ENCODE results near the gene TSHZ1.

The TSHZ1 gene

DNA sequence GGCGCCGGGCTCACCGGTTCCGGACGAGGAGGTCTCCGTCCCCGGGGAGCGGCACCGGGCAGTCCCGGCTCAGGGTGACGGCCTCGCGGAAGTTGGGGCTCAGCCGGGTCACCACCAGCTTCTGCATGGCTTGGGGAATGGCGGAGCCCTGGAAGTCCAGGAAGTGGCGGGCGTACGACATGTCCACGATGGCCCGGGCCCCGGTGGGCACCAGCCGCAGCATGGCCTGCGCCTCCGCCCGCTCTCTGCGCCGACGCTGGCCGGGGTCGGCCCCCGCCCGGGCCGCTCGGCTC is 1.8 kb upstream of the TSHZ1 start:
- DNase-seq (ENCODE audit: low spot score), result no peak

DNA sequence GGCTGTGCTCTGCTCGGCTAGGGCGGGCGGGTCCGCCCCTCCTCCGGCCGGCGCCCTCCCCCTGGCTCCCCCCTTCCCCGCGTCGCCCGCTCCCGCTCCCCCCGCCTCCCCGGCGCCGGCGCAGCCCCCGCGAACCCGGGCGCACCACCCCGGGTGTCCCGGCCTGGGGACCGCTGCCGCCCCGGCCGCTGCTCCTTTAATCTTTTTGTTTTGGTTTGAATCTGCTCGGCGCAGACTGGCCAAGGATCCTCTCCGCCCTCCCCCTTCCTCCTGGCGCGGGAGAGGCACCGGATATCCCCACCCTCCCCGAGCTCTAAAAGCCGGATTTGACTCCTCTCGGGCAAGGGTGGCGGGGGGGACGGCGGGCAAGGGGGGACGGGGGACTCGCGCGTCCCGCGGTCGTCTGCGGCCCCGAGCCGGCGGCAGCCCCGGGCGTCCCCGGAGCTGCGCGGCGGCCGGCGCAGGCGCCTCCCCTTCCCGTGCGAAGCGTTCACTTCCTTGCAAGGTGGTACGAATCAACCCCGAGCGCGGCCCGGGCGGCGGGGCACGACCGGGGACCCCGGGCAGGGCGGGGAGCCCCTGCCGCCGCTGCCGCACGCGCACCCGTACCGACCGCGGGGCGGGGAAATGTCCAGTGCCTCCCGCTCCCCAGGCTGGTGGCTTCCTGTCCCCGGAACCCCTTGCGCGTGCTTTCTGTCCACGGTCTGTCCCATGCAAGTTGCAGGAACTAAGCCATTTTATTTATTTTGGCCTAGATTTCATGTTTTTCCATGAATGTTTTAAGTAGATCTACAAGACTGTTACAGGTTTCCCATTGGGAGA is 1.3 kb upstream of the TSHZ1 start, which contains the start of gene PTGR3:
Gene PTGR3 (minus strand): TSS at position 11 of the 822 bp plus-strand sequence. CDS start 81 bp downstream, outside the sequence.
- peak; percentile 92 for DNase-seq (ENCODE audit: low spot score)

DNA sequence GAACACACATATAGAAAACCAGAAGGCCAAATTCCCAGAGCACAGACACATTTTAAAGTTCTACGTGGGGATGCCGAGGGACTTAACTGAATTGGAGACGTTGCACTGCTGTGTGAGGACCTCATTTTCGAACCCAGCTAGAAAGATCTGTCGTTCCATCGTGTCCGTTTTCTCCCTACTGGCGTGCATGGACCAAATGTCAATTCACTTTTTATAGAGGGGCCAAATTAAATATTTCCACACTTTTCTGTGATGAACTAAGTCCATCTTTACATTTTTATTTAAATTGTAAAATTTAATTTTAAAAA is 692 bp upstream of the TSHZ1 start:
- no peak for DNase-seq (ENCODE audit: low spot score)

DNA sequence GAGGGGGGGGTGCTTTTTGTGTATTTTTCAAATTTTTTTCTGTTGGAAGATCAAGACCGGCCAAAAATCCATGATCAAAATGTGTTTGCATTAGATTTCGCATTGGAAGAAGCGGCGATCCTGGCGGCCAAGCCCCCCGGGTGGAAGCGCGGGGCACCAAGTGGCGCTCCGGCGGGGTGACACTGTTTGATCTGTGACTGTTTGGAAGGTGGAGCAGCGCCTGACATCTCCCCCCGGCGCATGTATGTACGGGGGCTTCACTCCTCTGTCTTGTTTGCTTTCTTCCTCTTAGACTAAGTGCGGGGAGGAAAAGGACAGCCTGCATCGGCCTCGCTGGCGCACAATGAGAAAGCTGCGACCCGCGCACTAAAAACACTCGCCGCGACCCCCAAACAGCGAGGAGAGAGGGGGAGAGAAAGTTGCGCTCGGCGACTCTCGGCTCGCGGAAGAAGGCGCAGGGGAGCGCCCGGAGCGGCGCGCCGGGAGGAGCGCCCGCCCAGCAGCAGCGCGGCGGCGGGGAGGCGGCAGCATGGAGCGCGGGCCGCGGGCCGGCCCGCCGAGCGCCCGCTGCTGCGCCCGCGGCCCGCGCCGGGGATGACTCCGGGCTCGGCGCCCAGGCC is 515 bp downstream of the TSHZ1 start:
- DNase-seq (ENCODE audit: low spot score), result no peak

DNA sequence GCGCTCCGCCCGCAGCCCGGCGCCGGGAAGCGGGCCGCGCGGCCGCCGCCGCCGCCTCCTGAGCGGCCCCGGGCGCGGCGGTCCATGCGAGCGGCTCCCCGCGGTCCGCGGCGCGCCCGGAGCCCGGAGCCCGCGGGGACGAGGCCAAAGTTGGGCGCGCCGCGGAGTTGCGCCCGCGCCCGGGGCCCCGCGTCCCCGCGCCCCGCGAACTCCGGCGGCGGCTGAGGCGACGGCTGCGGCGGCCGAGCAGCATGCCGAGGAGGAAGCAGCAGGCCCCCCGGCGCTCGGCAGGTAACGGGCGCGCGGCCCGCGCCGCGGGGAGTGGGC is 992 bp downstream of the TSHZ1 start:
- DNase-seq (ENCODE audit: low spot score), result no peak

DNA sequence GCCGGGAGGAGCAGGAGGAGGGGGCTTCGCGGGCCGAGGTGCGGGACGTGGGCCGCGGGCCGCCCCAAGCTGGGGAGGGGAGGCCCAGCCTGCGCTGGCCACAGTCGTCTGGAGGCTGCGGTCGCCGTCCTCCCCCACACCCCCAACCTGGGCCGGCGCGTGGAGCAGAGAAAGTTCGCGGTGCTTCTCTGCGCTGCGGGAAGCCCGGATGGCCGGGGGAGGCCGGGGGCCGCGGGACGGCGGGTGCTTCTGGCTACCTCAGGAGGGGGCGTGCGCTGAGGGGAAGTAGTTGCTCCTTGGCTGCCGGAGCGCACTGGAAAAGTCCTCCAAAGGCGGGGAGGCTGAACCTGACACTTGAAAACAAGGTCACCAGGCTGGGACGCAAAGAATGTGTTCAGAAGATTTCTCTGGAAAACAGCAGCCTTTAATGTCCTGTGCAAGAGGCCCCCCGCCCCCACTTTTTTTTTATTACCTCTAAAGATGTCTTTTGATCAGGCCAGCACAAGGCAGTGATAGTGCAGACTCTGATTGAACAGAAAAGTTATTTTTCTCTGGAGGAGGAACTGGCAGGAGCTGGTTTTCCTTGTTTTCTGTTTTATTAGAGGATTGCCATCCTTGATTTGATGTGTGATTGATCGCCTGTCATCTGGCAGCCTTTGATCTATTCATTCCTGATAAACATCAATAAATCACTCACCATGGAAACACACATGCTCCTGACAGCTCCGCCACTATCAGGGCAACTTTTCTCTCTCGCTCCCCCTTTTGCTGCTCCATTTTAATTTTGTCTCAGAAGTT is 1.6 kb downstream of the TSHZ1 start:
- DNase-seq (ENCODE audit: low spot score), result no peak

DNA sequence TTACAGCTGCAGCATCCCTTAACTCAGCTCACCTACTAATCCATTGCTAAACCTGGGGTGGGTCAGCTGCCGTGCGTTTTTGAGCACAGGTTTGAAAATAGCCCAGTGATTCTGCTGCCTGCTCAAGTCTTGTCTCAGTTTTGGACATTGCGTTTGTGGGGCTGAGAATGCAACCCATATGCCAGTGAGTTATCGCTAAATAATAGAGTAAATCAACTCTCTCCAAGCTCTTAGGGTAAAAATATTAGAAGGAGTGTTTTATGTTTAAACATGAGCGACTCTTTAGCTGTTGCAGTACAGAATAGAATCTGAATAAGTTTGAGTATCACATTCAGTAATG is 2.1 kb downstream of the TSHZ1 start:
- no peak for DNase-seq (ENCODE audit: low spot score)

DNA sequence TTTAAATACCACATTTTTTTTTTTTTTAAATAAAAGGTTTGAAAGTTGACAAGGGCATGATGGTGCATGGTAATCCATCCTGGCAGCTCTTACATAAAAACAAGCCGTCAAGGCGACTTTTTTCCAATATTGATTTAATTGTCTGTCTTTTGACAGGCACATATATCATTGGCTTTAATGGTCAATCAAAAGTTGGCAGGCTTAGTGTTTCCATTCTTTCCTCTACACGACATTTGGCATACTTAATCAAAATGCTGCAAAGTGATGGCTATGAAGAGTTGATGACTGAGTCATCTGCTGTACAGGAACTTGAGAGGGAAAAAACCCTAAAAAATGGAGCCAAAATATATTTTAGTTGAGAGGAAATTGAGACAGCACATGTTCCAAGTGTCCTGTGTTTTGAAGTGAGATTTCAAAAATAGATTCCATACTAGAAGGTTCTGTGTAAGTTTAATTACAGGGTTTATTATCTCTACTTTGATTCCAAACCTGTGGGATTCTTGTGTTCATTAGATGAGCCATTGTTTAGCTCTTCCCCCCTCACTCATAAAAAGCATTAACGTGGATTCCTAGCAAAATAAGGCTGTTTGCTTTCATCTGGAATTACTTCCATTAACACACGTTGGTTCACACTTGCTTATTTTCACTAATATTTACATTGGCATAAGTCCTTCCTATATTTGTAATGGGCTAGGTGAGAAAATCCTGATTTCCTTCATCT is 3.2 kb downstream of the TSHZ1 start:
- no peak for DNase-seq (ENCODE audit: low spot score)

DNA sequence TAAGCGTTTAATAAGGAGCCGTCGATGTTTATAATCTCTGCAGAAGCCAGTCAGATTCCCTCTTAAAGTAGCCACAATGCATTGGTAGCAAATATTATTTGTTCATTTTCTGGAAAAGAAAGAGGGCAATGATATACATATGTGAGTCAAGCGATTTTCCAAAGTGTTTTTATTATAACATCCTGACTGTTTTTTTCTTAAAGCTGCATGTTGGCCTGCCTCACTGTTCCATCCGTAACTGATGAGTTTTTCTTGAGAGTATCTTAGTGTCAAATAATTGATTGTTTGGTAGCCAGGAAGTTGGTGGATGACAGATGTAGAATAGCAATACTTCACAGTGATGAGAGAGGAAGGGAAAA is 3.7 kb downstream of the TSHZ1 start:
- no peak for DNase-seq (ENCODE audit: low spot score)

DNA sequence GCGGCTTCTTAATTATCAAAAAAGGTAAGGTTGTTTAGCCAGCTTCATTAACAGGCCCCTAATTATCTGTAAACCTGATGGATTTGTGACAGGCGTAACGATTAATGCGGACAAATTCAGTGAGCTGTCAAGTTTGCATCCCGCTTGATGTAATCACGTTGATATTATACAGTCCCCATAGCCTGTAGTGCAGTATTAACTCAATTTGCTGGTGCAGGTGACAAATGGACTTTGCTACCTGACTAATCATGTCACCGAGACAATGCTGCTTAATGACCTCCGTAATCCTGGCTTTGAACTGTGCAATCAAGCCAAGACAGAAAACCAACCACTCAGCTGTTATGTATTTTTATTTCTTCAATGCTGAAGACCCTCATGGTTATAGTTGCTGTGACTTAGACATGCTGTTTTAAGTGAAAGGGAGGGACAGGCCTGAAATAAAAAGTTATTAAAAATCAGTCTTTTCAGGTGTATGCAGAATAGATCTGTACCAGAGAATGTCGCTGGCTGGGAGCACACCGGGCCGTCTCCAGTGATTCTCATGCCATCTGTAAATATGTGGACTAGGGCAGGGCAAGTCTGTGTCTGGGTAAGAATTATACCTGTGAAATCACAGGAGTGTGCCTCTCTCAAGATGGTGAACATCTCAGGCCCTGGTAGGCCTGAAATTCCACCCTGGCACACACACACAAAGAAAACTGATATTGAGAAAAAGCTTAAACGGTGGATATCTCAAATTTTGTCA is 4.3 kb downstream of the TSHZ1 start:
- no peak for DNase-seq (ENCODE audit: low spot score)

DNA sequence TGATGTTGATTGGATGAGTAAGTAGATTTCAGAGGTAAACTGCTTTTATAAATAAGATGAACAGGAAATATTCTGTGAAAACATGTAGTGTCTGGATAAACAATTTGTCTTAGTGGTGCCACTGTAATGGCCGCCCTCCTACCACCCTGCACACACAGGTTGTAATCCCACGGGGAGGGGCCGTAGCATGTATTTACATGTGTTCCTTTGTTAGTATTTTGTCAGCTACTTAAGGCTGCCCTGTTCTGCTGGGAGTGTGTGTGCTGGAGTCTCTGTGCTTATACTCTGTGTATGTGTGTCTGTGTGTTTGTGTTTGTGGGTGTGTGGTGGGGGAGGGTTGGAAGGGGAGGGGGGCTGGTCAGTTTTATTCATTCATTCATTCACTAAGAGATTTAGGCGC is 5.1 kb downstream of the TSHZ1 start:
- no peak for DNase-seq (ENCODE audit: low spot score)

DNA sequence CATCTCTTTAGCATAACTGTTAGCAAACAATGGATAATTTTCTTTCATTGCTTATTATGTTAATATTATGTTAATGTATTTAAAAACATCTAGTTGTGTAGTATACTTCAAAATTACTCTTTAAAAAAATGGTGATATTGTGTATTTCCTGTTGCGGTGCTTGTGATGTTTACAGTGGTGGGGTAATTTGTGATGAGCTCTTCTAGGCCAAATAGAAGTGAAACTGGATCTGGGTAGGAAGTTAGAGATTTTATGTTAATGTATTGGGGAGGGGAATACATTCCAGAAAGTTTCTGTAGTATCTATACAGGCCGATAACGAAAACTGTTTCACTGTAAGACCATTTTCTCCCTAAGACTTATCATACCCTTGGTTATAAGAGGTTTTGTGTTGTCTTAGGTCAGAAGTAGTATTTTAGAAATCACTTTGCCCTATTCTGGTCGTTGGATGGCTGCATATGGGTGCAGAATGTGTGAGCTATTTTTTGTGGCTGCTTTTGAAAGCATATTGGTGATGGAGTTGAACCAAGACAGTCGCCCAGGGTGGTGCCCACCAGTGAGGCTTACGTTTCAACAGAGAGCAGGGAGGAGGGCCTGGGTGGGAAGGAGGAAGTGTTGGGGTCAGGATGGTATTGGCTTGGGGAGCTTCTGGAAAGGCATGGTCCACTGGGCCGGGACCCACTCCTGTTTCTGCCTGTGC is 5.8 kb downstream of the TSHZ1 start:
- no peak for DNase-seq (ENCODE audit: low spot score)

DNA sequence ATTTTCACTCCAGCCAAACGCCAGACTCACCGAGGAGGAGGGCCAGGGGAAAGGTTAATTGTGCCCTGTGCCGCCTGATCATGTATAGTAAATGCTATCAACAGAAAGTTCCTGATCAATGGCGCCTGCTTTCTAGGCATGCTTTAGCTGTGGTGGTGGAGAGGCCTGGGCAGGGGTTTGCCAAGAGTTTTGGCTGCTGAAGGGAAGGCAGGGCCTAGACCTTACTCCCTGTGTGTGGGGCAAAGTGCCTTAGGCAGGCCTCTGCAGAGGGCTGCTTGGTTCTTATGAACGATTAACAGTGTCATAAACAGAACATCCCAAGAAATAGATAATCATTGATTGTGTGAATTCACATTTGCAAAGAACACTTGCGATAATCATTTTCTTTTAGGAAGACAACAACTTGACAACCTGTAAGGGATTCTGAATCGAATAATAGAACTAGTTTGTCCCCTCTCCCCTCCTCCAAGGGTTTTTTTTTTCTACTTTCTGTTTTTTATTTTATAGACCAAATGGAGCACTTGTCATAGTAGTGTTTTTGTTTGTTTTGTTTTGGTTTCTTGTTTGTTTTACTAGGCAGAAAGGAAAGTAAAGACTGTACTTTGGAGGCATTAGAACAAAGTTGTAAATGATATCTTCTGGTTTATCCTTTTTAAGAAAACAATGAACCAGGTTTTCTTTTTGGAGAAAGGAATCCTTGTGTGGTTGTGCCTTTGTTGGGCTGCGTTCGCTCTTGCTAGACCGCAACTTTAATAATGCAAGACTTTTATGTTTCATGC is 6.5 kb downstream of the TSHZ1 start:
- no peak for DNase-seq (ENCODE audit: low spot score)

DNA sequence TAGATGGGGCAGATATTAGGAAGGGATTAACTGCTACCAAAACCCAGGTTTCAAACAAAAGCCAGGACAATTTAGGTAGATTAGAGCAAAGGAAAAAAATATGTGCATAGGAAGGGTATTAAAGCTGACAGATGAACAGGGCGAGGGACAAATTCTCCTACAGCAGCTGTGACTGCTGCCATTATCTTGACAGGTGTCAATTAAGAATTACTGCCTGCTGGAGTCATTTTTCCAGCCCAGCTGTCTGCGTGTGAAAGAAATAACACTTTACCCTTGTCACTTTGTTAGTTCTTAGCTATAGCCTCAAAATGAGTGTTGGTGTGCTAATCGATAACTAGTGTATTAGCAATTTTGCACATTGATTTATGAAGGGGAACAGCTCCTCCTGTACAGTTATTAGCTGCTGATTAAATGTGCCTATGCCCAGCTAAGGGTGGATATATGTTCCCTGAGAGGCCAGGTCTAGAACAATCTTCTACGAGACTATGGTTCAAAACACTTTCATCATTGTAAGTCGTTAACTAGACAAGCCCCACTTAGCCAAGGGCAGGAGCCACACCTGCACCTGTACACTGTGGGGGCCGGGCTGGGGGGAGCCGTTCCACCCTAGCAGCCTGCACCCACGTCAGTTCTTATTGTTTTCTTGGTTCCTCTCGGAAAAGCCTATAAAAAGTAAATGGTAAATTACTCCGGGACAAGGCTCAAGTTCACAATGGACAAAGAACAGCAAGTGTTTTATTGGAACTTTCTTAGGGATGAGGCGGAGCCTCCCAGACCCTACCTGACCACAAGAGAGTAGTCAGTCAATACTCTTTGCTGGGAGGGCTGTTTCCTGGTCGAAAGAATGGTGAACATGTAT is 7.7 kb downstream of the TSHZ1 start:
- DNase-seq (ENCODE audit: low spot score), result no peak

DNA sequence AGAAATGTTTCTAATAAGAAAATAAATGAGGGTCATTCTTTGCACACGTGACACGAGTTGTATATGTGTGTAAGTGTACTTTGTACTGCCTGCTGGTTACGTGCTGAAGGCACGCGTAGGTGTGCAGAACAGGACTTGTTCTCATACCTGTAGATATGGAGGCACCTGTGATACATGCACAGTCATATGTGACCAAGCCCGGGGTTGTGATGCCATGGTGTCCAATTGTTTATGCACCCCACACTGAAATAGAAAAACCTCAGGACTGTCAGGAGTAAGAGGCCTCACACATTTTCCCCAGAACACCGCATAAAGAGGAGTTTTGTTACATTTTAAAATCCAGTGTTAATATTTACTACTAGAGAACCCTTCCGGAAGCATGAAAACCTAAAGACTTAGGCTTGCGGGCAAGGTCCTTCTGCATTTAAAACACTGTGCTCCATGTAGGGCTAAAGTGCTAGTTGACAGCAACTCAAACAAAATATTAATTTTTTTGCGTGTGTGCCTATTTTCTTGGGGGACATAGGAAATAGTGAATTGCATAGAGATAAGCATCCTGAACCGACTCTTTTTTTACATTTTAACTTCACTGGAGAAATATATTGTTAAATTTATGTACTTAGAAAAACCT is 9.3 kb downstream of the TSHZ1 start:
- no peak for DNase-seq (ENCODE audit: low spot score)

DNA sequence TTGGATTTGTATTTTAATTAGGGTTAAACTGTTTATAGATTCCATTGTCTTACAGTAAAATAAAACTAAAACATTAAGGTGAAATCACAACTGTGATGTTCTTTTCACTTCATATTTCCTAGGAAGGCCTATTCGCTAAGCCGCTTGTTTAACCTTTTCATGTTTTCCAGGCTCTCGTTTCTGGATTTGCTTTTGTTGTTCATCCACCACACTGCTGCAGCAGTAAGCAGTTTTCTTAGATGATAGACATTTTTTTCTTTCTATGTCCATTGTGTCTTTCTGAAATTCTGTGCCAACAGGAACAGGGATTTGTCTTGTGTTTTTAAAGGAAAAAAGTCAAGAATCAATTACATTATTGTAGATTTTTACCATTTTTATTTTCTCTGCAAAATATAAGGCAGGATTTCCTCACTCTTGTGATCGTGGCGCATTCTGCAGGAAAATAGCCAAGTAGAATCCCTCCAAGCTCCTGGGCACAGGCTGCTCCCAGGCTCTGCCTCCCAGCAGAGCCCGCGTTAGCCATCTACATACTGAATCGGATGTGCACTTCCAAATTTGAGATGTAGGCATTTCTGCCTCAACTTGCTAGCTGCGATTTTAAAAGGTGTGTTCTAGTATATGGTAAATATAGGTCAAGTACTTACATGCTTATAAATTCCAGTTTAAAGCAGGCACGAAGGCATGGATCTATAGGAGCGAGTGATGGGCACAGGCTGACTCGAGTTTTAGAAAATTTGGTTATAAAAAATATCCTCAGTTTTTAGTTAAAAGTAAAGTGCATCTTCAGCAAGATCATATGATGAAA is 10.2 kb downstream of the TSHZ1 start:
- no peak for DNase-seq (ENCODE audit: low spot score)

DNA sequence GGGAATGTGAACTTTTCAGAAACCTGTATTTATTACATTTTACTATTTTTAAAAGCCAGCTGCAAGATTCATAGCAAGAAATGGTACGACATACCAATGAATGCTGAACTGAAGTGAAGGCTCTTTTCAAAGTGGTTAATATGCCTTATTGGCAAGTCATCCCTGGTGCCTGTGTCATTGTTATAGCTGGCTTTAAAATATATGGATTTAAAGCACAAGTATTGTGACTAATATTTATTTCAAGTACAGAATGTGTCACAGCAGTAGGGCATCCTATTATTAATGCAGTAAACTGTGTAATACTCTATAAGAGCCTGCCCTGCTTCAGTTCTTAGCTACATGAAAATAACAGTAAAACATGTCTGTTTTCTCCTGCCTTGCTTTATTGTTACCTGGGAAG is 10.8 kb downstream of the TSHZ1 start:
- DNase-seq (ENCODE audit: low spot score), result no peak

DNA sequence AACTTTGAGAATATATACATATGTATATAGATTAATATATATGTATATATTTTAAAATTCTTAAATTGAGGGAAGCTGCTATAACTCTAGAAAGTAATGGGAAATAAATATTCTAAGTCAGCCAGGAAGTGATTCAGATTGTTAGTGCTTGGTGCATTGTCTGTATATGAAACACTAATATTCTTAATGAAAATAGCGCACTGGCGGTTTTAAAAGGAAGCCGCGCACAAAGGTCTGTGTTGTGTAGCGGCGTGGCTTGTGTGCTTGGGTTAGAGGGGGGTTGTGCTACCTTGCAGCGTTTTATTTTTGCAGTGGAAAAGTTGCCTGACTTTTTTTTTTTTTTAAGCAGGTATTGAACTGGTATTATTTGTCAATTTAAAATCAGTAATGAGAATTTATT is 11.3 kb downstream of the TSHZ1 start:
- DNase-seq (ENCODE audit: low spot score), result no peak

DNA sequence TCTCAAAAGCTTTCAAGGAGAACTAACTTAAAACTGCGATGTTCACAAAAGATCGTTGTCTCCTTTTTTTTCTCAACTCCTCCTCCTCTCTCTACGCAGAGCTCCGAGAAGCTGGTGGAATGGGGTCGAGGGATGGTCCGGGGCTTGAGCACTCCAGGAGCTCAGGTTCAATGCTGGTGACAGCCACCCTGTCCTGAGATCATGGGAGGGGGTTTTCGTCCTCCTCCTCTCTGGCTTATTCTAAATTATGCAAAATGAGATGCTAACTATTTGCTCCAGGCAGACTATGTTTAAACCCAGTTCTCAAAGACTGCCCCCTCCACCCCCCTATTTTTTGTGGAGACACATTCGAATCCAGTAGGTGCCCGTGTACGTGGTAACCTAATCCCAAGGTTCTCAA is 11.8 kb downstream of the TSHZ1 start:
- no peak for DNase-seq (ENCODE audit: low spot score)

Data from left forelimb (tissue), 1 donor.